ENCODE results near the gene ADAMTS2. TPM values are rescaled to one million over a fixed set of nuclear protein-coding genes. Genes with fewer than 3 reads are reported as not detected.

The ADAMTS2 gene
- total and polyA plus RNA-seq, 2 donors (not counting 3 experiments of a cell fraction or from before 2014, with no cell fraction given): not detected

DNA sequence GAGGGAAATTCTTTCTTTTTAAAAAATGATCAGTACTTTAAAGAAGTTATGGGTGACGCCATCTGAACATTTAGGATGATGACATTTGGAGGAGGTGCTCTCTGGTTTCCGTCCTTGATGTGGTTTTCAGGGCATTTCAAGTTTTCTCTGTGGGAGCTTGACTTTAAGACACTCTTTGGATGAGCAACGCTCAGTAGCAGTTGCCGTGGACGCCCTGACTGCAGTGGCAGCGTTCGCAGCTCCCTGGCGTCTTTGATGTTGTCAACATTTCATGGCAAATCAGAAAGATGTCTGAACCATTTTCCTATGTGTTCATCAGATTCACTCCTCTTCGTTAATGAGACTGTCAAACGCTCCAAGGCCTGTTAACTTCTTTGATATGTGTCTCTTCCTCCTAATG, 199.0 kb downstream of the ADAMTS2 start:
- Histone ChIP-seq H3K27ac (ENCODE audit: insufficient read depth, low read depth, low read length) (no peak overlapping the region), H2AFZ (ENCODE audit: low read depth, low read length) (no peak overlapping the region), H3K9me3 (replicated peaks; ENCODE audit: control insufficient read depth, insufficient read depth, low read length) (no peaks in the 10 kb centered on the region), H3K9me1 (replicated peaks; ENCODE audit: control insufficient read depth, extremely low read depth, insufficient read depth, low read length) (no peaks in the 10 kb centered on the region), H3K79me2 (ENCODE audit: control insufficient read depth, insufficient read depth, low read length) (no peaks in the 10 kb centered on the region), H3K27me3 (ENCODE audit: control insufficient read depth in 2 of 2, insufficient read depth in 2 of 2, low read length in 2 of 2) (no peaks in the 10 kb centered on the region), H4K20me1 (replicated peaks; ENCODE audit: control insufficient read depth, extremely low read depth, insufficient read depth, low read length) (no peaks in the 10 kb centered on the region), H3K36me3 (ENCODE audit: control insufficient read depth in 2 of 2, extremely low read depth in 1 of 2, insufficient read depth in 2 of 2, low read length in 2 of 2) (no peaks in the 10 kb centered on the region), H3K9ac (replicated peaks; ENCODE audit: extremely low read depth, insufficient read depth, low read length) (no peak overlapping the region), H3K4me2 (ENCODE audit: insufficient read depth, low read length) (no peak overlapping the region), H3K4me1 (ENCODE audit: control insufficient read depth, extremely low read depth, insufficient read depth, low read length) (no peaks in the 10 kb centered on the region), H3K4me3 (replicated peaks in 1 of 3; ENCODE audit: insufficient read depth in 1 of 3, low read depth in 1 of 3, low read length in 3 of 3) (no peak overlapping the region)
- intact Hi-C loops (cut with micrococcal nuclease) (no loop called here), dilution Hi-C loops (cut with MboI; ENCODE audit: extremely low pct_ligation_motif_present, low sequenced_read_pairs) (no loop called here)
- TF ChIP-seq POLR2AphosphoS5 (IDR thresholded peaks at IDR 0.05; ENCODE audit: insufficient read depth, low read depth, low read length): no peak
- TF ChIP-seq, protein P1, sequence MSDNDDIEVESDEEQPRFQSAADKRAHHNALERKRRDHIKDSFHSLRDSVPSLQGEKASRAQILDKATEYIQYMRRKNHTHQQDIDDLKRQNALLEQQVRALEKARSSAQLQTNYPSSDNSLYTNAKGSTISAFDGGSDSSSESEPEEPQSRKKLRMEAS (IDR thresholded peaks at IDR 0.05; ENCODE audit: insufficient read depth, insufficient read length): no peak
- no peak for TF ChIP-seq FOS (IDR thresholded peaks at IDR 0.05; ENCODE audit: borderline replicate concordance, insufficient read depth, low read length)
- TF ChIP-seq GATA2 (IDR thresholded peaks at IDR 0.05; ENCODE audit: insufficient read depth, insufficient read length, low read depth, low read length): no peak
- TF ChIP-seq POLR2A (IDR thresholded peaks at IDR 0.05; ENCODE audit: low read depth, low read length): no peak
- no peak for TF ChIP-seq EZH2 (IDR thresholded peaks at IDR 0.05; ENCODE audit: borderline replicate concordance, low read depth, low read length, severe bottlenecking)
- no peak for TF ChIP-seq JUN (IDR thresholded peaks at IDR 0.05; ENCODE audit: borderline replicate concordance, insufficient read depth, insufficient read length, low read depth)
- TF ChIP-seq, protein P2, sequence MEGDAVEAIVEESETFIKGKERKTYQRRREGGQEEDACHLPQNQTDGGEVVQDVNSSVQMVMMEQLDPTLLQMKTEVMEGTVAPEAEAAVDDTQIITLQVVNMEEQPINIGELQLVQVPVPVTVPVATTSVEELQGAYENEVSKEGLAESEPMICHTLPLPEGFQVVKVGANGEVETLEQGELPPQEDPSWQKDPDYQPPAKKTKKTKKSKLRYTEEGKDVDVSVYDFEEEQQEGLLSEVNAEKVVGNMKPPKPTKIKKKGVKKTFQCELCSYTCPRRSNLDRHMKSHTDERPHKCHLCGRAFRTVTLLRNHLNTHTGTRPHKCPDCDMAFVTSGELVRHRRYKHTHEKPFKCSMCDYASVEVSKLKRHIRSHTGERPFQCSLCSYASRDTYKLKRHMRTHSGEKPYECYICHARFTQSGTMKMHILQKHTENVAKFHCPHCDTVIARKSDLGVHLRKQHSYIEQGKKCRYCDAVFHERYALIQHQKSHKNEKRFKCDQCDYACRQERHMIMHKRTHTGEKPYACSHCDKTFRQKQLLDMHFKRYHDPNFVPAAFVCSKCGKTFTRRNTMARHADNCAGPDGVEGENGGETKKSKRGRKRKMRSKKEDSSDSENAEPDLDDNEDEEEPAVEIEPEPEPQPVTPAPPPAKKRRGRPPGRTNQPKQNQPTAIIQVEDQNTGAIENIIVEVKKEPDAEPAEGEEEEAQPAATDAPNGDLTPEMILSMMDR (IDR thresholded peaks at IDR 0.05; ENCODE audit: extremely low read depth in 1 of 2, insufficient read depth in 1 of 2, low read depth in 1 of 2, low read length in 2 of 2): no peak
- TF ChIP-seq MYC (IDR thresholded peaks at IDR 0.05; ENCODE audit: low read depth, low read length): no peak
- ChIA-PET CTCF (no interaction called here), POLR2A (no interaction called here)
- BruUV-seq (replicated peaks): no TSS peak
- DNase-seq (ENCODE audit: low read depth, low spot score): no peak
- FAIRE-seq: no peak
